ENCODE results near the gene NDUFB6.

Gene NDUFB6

GRCh38 chr9:32508728-32509127 is 64.2 kb downstream of the NDUFB6 start:
- Mint-ChIP-seq H3K27me3 (no peaks in the 10 kb centered on the region), H3K9me3 (peaks cover 5% of the 10 kb centered on the region)

GRCh38 chr9:32503008-32503407 is 70.0 kb downstream of the NDUFB6 start:
- no peaks in the 10 kb centered on the region for H3K27me3 Mint-ChIP-seq
- H3K27ac Mint-ChIP-seq = no peak overlapping the region
- H3K36me3 Mint-ChIP-seq (ENCODE audit: low read depth) = peaks cover 19% of the 10 kb centered on the region
- no peak overlapping the region for H3K4me3 Mint-ChIP-seq
- H3K4me1 Mint-ChIP-seq (ENCODE audit: low read depth) = no peaks in the 10 kb centered on the region
- H3K9me3 Mint-ChIP-seq = no peaks in the 10 kb centered on the region

More at GRCh38 chr9:32508728-32509127, 64.2 kb downstream of the NDUFB6 start:
- Mint-ChIP-seq H3K4me1 (ENCODE audit: low read depth) (peaks cover 42% of the 10 kb centered on the region), H3K36me3 (ENCODE audit: low read depth) (peaks cover 5% of the 10 kb centered on the region), H3K4me3 (no peak overlapping the region), H3K27ac (no peak overlapping the region)

Measured in stimulated activated naive CD8-positive, alpha-beta T cell treated with anti-CD3 and anti-CD28 coated beads, Interleukin-15, Interleukin-2, amounts not matched to agents 100 ng/mL and 50 ng/mL, for 24 hours (primary cell).